GM12892 (cell line): ENCODE results near the gene SPTBN1.

Experiments used
- POLR2A ChIP-seq: IDR thresholded peaks from 2 replicates; pipeline ENCODE4 v1.6.1; 2011; ENCODE audit warnings: low read depth, low read length, control low read depth
- TAF1 ChIP-seq: IDR thresholded peaks from 2 replicates; pipeline ENCODE4 v1.6.1; 2011; ENCODE audit warnings: low read depth, mild to moderate bottlenecking, control low read depth, low read length, borderline replicate concordance

GRCh38 chr2:54575379-54575888 is 119.3 kb downstream of the SPTBN1 start:
- TF ChIP-seq POLR2A: no peak
- TF ChIP-seq TAF1: no peak
